ENCODE measurements around the gene CFAP210. TPM values are rescaled to one million over a fixed set of nuclear protein-coding genes. Genes with fewer than 3 reads are reported as not detected.

Gene CFAP210
- total RNA-seq, 2 experiments from 2014 or later, result not detected

DNA sequence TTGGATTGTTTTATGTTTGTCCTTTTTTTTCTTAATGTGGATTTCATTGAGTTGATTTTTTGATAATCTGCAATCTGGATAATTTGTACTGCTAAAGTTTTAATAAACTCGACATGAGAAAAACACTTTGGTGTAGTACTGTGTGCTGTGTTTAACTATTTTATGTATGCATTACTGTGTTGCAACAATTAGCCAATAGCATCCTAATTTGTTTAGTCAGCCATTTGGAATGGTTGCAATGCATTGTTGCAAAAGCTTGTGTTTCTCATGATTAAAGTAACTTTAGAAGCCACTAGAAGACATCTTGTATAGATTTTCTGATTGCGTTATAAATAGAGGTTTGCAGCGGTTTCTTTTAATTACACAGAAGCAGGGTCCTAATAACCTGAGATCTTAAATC is 56.6 kb downstream of the CFAP210 start:
- Mint-ChIP-seq H3K27ac (no peak overlapping the region), H3K27me3 (no peaks in the 10 kb centered on the region), H3K9me3 (no peaks in the 10 kb centered on the region), H3K36me3 (ENCODE audit: low read depth) (peaks cover 13% of the 10 kb centered on the region), H3K4me3 (no peak overlapping the region), H3K4me1 (ENCODE audit: low read depth) (no peaks in the 10 kb centered on the region)
- ATAC-seq (no peak), DNase-seq (no peak)
- POLR2A ChIA-PET, result no interaction called here
- intact Hi-C loops (cut with micrococcal nuclease), result no loop called here
- CTCF ChIA-PET, result interaction anchor here (0.8 kb wide), 1 partner anchor 110 kb away, joined by 4 read pairs; no protein-coding TSS in a partner anchor
- TF ChIP-seq, protein P1, sequence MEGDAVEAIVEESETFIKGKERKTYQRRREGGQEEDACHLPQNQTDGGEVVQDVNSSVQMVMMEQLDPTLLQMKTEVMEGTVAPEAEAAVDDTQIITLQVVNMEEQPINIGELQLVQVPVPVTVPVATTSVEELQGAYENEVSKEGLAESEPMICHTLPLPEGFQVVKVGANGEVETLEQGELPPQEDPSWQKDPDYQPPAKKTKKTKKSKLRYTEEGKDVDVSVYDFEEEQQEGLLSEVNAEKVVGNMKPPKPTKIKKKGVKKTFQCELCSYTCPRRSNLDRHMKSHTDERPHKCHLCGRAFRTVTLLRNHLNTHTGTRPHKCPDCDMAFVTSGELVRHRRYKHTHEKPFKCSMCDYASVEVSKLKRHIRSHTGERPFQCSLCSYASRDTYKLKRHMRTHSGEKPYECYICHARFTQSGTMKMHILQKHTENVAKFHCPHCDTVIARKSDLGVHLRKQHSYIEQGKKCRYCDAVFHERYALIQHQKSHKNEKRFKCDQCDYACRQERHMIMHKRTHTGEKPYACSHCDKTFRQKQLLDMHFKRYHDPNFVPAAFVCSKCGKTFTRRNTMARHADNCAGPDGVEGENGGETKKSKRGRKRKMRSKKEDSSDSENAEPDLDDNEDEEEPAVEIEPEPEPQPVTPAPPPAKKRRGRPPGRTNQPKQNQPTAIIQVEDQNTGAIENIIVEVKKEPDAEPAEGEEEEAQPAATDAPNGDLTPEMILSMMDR (IDR thresholded peaks at IDR 0.05), result no peak

DNA sequence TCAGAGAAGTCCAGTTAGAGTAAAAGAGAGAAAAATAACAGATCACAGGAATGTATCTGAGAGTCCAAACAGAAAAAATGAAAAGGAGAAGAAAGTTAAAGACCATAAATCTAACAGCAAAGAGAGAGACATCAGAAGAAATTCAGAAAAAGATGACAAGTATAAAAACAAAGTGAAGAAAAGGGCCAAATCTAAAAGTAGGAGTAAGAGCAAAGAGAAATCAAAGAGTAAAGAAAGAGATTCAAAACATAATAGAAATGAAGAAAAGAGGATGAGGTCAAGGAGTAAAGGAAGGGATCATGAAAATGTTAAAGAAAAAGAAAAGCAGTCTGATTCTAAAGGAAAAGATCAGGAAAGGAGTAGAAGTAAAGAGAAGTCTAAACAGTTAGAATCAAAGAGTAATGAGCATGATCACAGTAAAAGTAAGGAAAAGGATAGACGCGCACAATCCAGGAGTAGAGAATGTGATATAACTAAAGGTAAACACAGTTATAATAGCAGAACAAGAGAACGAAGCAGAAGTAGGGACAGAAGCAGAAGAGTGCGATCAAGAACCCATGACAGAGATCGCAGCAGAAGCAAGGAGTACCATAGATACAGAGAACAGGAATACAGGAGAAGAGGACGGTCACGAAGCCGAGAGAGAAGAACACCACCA is 57.6 kb downstream of the CFAP210 start:
- ChIA-PET POLR2A (interaction anchor here (0.6 kb wide), 1 partner anchor 47 kb away, joined by 5 read pairs; no protein-coding TSS in a partner anchor), CTCF (interaction anchor here (1.9 kb wide), 1 partner anchor 132 kb away, joined by 4 read pairs; no protein-coding TSS in a partner anchor)
- H3K4me1 Mint-ChIP-seq (ENCODE audit: low read depth), result no peaks in the 10 kb centered on the region
- peaks cover 16% of the 10 kb centered on the region for H3K36me3 Mint-ChIP-seq (ENCODE audit: low read depth)
- ATAC-seq (no peak), DNase-seq (no peak)
- H3K27ac Mint-ChIP-seq, result no peak overlapping the region
- no peaks in the 10 kb centered on the region for H3K27me3 Mint-ChIP-seq
- H3K9me3 Mint-ChIP-seq, result no peaks in the 10 kb centered on the region
- TF ChIP-seq, protein P1 (IDR thresholded peaks at IDR 0.05), result no peak
- intact Hi-C loops (cut with micrococcal nuclease), result no loop called here
- H3K4me3 Mint-ChIP-seq, result no peak overlapping the region

DNA sequence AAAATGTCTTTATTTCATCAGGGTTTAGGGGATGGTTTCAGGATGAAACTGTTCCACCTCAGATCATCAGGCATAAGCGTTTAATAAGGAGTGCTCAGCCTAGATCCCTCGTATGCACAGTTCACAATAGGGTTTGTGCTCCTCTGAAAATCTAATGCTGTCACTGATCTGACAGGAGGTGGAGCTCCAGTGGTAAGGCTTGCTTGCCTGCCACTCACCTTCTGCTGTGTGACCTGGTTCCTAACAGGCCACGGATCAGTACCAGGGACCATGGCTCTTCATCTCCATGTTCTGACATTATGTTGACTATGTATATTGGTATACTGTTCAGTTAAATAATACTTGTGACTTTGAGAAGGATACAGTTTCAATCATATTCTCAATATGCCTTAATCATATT is 68.4 kb downstream of the CFAP210 start:
- no peaks in the 10 kb centered on the region for H3K27me3 Mint-ChIP-seq
- POLR2A ChIA-PET, result interaction anchor here (0.7 kb wide), 1 partner anchor 15 kb away, joined by 3 read pairs; no protein-coding TSS in a partner anchor
- no peak for DNase-seq
- H3K4me3 Mint-ChIP-seq, result no peak overlapping the region
- peaks cover 2% of the 10 kb centered on the region for H3K4me1 Mint-ChIP-seq (ENCODE audit: low read depth)
- TF ChIP-seq, protein P1 (IDR thresholded peaks at IDR 0.05), result no peak
- peaks cover 24% of the 10 kb centered on the region for H3K36me3 Mint-ChIP-seq (ENCODE audit: low read depth)
- CTCF ChIA-PET, result no interaction called here
- no peaks in the 10 kb centered on the region for H3K9me3 Mint-ChIP-seq
- intact Hi-C loops (cut with micrococcal nuclease), result no loop called here
- no peak overlapping the region for H3K27ac Mint-ChIP-seq
- no peak for ATAC-seq

DNA sequence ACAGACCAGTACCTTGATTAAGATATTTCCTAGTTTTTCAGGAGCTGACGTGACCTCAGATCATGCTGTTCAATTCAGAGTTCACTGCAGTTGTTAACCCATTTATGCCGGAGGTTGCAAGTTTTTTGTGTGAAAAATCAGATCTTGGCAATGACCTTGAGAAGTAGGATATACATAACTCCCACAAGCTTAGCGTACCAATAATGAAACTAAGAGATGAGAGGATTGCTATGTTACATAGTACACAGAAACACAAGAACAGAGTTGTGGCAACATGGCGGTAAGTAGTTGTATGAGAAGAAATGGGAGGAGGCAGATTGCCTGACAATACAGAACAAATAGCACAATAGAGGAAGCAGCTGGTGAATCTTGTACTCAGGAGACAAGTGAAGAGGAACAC is 71.0 kb downstream of the CFAP210 start:
- ChIA-PET CTCF (no interaction called here), POLR2A (no interaction called here)
- no peak overlapping the region for H3K4me3 Mint-ChIP-seq
- H3K27ac Mint-ChIP-seq, result no peak overlapping the region
- peaks cover 40% of the 10 kb centered on the region for H3K36me3 Mint-ChIP-seq (ENCODE audit: low read depth)
- peaks cover 16% of the 10 kb centered on the region for H3K4me1 Mint-ChIP-seq (ENCODE audit: low read depth)
- TF ChIP-seq, protein P1 (IDR thresholded peaks at IDR 0.05), result no peak
- intact Hi-C loops (cut with micrococcal nuclease), result no loop called here
- no peaks in the 10 kb centered on the region for H3K9me3 Mint-ChIP-seq
- no peaks in the 10 kb centered on the region for H3K27me3 Mint-ChIP-seq
- DNase-seq (no peak), ATAC-seq (no peak)

DNA sequence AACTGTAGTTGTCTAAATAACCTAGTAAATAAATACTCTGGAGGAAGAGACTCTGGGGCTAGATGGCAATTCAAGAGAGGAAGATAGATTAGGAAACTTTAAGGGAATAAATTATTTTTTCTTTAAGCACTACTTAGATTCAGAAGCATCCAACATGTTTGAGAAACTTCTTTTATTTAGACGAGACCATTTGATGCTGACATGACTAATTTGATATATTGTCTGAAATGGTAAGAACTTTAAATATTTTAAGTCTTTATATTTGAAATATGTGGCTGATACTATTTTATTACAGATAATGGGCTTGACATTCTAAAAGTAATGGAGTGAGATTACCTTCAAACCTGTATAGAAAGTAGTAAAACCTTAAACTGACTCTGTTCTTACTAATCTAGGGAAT is 73.7 kb downstream of the CFAP210 start:
- TF ChIP-seq, protein P1 (IDR thresholded peaks at IDR 0.05), result no peak
- intact Hi-C loops (cut with micrococcal nuclease), result no loop called here
- H3K36me3 Mint-ChIP-seq (ENCODE audit: low read depth), result peaks cover 62% of the 10 kb centered on the region
- H3K4me1 Mint-ChIP-seq (ENCODE audit: low read depth), result peaks cover 24% of the 10 kb centered on the region
- H3K4me3 Mint-ChIP-seq, result no peak overlapping the region
- no peaks in the 10 kb centered on the region for H3K27me3 Mint-ChIP-seq
- ATAC-seq (no peak), DNase-seq (no peak)
- H3K9me3 Mint-ChIP-seq, result peaks cover 8% of the 10 kb centered on the region
- ChIA-PET CTCF (no interaction called here), POLR2A (no interaction called here)
- H3K27ac Mint-ChIP-seq, result no peak overlapping the region
